NCI-H748 (cell line): ENCODE results near the gene PLEKHO2.
A peak's percentile ranks its signal among the peaks of the same experiment; 100 is the strongest.

ENCODE experiments used
- DNase-seq: peaks from one replicate; lab custom pipeline; 2025; ENCODE audit not compliant: unreplicated experiment; lab: John Stamatoyannopoulos, UW

PLEKHO2 gene

GRCh38 chr15:64825431-64826294 lies 16.1 kb upstream of the PLEKHO2 start, which contains the start of gene PIF1:
PIF1 (minus strand) TSS chr15:64825647; CDS start chr15:64824335, 1,312 bp downstream.
- DNase-seq: peak; percentile 98

- DNase-seq: no peak
Observed at GRCh38 chr15:64828985-64829384, 12.7 kb upstream of the PLEKHO2 start.

- DNase-seq: no peak
Observed at GRCh38 chr15:64833690-64834089, 8.0 kb upstream of the PLEKHO2 start.

- no peak for DNase-seq
Observed at GRCh38 chr15:64836023-64836536, 5.6 kb upstream of the PLEKHO2 start.

- DNase-seq: no peak
Observed at GRCh38 chr15:64837502-64837901, 4.2 kb upstream of the PLEKHO2 start.

- DNase-seq: no peak
Observed at GRCh38 chr15:64841060-64841343, 713 bp upstream of the PLEKHO2 start.

GRCh38 chr15:64842096-64842939 lies 603 bp downstream of the PLEKHO2 start:
- no peak for DNase-seq

- no peak for DNase-seq
Observed at GRCh38 chr15:64842986-64843561, 1.4 kb downstream of the PLEKHO2 start.

GRCh38 chr15:64843991-64844390 lies 2.3 kb downstream of the PLEKHO2 start:
- no peak for DNase-seq

GRCh38 chr15:64844576-64845145 lies 2.9 kb downstream of the PLEKHO2 start:
- DNase-seq: no peak

GRCh38 chr15:64845183-64845611 lies 3.5 kb downstream of the PLEKHO2 start:
- no peak for DNase-seq

GRCh38 chr15:64845831-64846595 lies 4.3 kb downstream of the PLEKHO2 start:
- no peak for DNase-seq

- no peak for DNase-seq
Observed at GRCh38 chr15:64847016-64847415, 5.3 kb downstream of the PLEKHO2 start.

GRCh38 chr15:64847448-64847847 lies 5.7 kb downstream of the PLEKHO2 start:
- no peak for DNase-seq

- DNase-seq: no peak
Observed at GRCh38 chr15:64847876-64848716, 6.4 kb downstream of the PLEKHO2 start.

GRCh38 chr15:64850778-64851502 lies 9.2 kb downstream of the PLEKHO2 start:
- no peak for DNase-seq

- DNase-seq: no peak
Observed at GRCh38 chr15:64851503-64851840, 9.8 kb downstream of the PLEKHO2 start.

GRCh38 chr15:64854041-64854440 lies 12.3 kb downstream of the PLEKHO2 start:
- no peak for DNase-seq

- no peak for DNase-seq
Observed at GRCh38 chr15:64854526-64854925, 12.8 kb downstream of the PLEKHO2 start.
